GM19023 (cell line): ENCODE data around the gene ITGB7.

ENCODE experiments used
- ATAC-seq: cut with Tn5 transposase; IDR thresholded peaks from one replicate; pipeline ENCODE4 v1.9.1; 2021; ENCODE audit warnings: mild to moderate bottlenecking, moderate library complexity; ENCODE audit not compliant: unreplicated experiment

Gene ITGB7, protein sequence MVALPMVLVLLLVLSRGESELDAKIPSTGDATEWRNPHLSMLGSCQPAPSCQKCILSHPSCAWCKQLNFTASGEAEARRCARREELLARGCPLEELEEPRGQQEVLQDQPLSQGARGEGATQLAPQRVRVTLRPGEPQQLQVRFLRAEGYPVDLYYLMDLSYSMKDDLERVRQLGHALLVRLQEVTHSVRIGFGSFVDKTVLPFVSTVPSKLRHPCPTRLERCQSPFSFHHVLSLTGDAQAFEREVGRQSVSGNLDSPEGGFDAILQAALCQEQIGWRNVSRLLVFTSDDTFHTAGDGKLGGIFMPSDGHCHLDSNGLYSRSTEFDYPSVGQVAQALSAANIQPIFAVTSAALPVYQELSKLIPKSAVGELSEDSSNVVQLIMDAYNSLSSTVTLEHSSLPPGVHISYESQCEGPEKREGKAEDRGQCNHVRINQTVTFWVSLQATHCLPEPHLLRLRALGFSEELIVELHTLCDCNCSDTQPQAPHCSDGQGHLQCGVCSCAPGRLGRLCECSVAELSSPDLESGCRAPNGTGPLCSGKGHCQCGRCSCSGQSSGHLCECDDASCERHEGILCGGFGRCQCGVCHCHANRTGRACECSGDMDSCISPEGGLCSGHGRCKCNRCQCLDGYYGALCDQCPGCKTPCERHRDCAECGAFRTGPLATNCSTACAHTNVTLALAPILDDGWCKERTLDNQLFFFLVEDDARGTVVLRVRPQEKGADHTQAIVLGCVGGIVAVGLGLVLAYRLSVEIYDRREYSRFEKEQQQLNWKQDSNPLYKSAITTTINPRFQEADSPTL

DNA sequence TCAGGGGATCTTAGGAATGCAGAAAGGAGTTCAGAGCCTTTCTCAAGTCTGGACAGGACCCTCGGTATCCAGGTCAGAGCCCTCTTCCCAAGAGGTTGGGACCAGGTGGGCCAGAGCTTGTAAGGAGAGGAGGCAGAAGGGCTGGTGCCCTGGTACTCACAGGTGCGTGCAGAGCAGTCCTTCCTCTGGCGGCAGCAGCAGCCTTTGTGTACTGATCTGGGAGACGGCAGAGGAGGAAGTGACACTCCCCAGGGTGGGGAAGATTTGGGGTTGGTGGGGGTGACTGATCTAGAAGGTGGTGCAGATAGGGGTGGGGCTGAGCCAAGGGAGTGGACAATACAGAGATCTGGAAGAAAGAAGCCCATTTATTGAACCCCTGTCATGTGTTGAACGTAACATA, at the start of gene ITGB7:
ITGB7 (minus strand) TSS at position 210 of the 400 bp plus-strand sequence. CDS start 6,808 bp downstream, outside the sequence.
- no peak for ATAC-seq

DNA sequence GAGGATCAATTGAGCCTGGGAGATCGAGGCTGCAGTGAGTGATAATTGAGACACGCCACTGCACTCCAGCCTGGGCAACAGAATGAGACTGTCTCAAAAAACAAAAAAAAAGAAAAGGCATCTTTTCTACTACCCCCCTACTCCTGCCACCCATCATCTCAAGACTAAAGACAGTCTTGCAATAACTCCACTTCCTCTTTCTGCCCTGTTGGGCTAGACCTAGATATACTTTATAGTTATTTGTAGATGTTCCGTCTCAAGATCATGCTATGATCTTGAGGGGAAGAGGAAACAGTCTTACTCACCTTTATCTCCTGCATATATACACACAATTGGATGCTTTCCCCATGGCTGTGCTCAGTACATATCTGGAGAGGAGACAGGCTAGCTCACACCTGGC, 48.9 kb upstream of the ITGB7 start:
- ATAC-seq, result no peak

DNA sequence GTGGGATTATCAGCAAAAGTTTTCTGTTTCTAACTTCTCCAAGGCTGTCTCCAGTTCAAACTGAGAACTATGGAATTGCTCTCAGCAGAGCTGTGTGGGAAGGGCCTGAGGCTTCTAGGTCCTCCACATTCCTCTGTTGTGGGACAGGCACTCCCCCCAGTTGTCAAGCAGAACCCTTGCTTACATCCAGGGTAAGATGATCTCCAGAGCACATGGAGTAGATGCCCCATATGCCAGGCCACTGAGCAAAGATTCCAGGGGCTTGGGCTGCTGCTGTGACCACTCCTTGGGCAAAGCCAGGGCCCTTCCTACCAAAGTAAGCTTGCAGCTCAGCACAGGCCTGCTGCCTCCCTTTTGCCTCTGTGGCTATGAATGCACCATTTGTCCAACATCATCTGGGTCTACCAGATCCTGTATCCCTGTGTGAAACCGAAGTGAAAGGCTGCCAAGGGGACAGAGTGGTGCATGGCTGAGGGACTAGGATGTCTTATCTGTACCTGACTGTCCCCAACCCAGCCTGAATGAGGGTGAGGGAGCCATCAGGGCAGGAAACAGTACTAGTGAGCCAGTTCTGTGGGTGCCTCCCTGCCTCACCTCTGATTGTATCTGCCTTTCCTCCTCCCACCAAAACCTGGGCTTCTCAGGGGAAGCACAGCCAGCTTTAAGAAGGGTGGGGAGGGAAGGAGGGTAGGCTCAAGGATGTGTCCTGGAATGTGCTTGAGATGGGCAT, 47.9 kb upstream of the ITGB7 start:
- no peak for ATAC-seq

DNA sequence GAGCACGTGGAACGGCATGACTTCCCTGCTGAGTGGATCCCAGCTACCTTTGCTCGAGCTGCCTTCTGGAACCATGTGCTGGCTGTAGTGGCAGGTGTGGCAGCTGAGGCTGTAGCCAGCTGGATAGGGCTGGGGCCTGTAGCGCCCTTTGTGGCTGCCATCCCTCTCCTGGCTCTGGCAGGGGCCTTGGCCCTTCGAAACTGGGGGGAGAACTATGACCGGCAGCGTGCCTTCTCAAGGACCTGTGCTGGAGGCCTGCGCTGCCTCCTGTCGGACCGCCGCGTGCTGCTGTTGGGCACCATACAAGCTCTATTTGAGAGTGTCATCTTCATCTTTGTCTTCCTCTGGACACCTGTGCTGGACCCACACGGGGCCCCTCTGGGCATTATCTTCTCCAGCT, 46.2 kb upstream of the ITGB7 start:
- no peak for ATAC-seq

DNA sequence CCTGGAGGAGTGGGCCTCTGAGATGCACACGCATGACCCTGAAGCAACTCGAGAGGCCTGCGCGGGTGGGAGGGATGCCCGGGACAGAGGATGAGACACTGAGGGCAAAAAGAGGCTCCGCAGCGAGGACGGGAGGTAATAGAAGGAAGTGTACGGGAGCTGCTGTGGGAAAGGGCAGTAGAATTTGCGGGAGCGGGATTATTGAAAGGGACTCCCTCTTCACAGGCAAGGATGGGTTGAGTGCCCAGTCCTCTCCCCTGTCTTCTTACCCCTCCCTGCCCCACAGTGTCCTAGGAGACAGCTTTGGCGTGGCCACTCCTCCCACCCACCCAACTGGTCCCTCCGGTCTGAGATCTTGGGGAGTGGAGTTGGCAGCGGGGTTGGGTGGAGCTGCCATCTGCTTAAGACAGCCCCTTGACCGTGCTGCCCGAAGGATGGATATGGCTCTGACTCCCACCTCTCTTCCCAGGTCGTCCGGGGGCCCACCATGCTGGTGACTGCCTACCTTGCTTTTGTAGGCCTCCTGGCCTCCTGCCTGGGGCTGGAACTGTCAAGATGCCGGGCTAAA, 45.4 kb upstream of the ITGB7 start:
- no peak for ATAC-seq

DNA sequence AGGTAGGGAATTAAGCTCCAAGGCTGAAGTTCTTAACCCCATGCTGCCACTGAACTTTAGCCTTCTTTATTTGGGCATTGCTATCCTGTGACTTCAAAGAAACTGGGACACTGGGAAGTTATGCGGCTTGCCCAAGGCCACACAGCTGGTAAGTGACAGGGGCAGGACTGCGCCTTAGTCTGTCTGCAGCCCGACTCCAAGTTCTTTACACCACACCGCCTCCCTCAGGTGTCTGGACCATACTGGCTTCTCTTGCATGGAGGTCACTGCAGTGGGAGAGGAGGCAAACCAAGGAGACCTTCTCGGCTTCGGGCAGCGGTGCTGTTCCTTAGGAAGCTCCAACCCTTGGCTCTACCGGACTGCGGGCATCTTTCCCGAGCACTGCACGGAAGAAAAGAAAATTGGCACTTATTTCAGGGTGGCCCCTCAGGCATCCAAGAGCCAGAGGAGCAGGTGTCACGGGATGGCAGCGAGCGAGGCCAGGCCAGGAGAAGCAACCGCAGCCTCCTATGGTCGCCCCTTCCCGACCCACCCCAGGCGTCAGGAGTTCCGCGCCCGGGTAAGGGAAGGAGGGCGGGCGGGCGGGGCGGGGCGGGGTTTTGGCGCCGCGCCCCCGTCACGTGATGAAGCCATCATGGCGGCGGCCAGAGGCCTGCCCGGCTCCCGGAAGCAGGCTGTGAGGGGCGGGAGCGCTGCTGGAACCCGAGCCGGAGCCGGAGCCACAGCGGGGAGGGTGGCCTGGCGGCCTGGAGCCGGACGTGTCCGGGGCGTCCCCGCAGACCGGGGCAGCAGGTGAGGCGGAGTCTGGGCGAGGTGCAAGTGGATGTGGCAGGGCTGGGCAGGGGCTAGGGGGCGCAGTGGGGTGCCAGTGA, 44.7 kb upstream of the ITGB7 start:
- peak; percentile 78 for ATAC-seq

DNA sequence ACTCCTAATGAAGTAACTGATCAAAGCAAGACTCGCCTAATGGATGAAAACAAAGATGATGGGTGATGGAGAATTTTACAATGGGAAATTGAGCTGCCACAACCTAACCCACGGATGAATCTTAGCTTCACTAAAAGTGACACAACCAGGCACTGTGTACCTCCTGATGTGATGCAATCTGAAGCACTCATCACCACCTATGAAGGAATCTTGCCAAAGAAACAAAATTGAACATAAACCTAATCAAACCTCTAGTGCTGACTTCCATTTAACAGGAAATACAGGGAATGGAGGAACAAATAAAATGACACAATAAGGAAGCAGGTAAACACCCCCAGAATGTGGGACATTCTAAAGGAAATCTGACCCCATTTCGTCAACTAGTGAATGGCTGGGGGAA, 38.2 kb upstream of the ITGB7 start:
- no peak for ATAC-seq

DNA sequence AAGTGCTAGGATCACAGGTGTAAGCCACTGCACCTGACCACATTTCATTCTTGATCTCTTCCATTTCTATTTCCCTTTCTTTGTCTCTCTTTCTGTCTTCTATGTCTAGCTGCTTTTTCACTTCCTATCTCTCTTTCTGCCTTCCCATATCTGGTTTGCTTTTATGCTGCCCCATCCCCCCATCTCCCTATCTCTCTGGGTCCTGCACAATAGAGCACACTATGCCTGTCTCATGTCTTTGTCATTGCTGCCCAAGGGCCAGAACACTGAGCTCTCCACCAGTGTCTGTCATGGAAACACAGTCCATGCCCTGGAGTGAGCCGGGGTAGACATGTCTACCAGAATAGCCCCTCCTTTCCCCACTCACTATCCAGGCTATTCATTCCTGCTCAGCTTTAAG, 37.3 kb upstream of the ITGB7 start:
- ATAC-seq, result no peak

DNA sequence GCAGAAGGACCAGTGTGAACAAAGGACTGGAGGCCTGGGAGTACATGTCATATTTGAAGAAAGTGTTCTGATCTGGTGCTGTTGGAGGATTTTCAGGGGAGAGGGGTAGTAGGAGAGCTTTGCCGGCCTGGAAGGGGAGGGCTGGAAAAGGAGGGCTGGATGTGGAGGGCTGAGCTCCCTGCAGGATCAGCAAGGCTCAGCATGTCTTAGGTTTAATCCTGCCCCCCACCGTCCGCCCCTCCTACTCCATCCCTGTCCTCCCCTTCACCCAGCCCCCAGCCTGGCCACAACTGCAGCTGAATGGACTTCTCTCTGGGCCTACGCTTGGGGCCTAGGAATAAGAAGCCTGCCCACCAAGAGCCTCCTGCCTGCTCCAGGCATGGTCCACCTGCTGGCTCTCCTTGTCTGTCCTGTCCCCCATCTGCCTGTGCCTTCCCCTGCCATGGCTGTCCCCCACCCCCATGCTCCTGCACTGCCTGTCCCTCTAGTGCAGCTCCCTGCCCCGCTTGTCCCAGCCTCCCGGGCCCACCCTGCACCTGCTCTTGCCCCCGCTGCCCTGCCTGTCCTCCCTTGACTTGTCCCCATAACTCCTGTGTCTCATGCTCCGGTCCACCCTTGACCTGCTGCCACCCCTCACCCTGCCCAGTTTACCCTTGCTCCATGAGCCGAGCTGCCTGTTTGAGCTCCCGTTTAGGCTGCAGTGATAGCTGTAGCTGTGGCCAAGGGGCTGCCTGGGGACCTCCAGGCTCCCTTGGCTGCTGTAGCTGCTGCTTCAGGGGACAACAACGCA, 34.8 kb upstream of the ITGB7 start:
- ATAC-seq, result no peak

DNA sequence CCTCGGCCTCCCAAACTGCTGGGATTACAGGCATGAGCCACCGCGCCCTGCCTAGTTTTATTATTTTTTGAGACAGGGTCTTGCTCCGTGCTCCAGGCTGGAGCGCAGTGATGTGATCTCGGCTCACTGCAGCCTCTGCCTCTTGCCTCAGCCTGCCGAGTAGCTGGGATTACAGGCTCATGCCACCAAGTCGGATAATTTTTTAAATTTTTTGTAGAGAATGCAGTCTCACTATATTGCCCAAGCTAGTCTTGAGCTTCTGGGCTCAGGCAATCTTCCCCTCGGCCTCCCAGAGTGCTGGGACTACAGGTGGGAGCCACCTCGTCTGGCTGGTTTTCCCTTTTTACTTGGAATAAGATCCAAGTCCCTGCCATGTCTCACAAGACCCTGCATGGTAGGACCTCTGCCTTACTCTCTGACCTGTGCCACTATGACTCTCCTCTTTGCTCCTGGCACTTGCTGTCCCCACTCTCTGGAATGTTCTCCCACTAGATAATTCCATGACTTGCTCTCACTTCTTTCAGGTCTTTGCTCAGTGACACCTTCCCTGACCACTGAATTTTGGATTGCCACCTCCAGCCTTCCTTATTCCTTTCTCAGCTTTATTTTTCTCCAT, 32.7 kb upstream of the ITGB7 start:
- ATAC-seq, result no peak

DNA sequence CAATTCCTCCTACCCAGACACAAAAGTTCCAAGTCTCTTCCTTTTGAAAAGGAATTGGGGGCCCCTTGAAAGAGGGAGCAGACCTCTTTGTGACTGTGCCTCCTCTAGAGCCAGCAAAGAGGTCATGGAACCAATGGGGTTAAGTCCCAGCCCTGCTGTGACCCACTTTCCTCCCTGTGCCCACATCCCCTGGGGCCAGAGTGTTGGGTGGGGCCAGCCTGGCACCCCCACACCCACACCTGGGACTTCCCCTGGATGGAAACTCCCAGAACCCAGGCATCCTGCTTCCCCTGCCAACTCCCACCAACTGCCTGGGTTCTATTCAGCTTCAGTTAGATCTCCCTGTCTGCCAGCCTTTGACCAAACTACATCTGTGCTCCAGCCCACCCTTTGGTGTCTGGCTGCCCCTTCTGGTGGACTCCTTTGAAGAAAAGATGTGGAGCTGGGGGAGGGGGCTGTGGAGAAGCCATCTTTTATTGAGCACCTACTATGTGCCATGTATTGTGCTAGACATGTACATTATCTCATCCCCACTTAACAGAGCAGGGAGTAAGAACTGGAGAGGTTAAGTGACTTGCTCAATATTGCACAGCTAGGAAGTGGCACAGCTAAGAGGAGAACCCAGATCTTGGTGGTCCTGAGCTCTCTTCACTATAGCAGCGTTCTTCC, 29.5 kb upstream of the ITGB7 start:
- no peak for ATAC-seq

DNA sequence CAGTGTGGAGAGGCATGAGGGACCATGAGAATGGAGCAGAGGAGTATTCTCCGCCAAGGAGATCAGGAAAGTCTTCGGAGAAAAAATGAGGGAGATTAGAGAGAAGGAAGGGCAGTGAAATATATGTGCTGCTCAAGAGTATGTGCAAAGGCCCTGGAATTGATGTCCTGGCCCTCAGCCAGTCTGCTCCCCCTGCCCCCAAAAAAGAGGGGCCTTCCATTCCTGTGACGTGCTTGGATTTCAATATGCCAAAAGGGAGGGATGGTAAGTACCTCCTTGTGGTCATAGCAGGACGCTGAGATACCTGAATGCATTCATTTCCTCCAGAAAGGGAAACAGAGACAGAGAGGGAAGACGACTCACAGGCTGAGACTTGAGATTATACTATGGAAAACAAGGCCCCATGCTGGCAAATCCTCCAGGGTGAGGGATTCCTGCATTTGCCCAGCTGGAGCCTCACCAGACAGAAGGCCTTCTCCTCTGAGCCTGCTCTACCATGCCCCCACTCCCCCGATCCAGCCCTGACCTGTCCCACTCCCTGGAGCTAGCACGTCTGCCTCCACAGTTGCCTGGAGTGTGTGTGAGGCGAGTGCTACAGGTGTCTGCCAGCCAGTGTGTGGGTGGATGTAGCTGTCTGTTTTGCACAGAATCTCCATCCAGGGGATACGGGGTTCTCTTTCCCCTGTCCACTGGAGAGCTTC, 28.8 kb upstream of the ITGB7 start:
- no peak for ATAC-seq

DNA sequence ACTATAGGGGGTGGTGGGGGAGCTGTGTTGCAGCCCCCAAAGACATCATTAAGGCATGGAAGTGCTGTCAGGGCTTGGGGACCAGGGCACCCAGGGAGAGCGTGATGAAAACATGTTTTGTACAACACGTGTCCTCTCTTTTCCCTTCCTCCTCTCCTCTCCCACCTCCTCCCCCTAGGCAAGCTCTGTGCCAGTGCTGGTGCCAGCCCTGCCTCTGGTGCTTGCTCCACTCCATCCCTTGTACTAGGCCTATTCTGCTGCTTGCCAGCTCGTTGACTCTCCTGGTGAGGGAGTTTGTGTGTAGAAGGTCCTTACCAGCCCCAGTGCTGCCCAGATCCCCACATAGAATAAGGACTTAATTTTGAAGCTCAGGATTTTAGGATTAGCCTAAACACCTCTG, 28.1 kb upstream of the ITGB7 start:
- ATAC-seq, result no peak

DNA sequence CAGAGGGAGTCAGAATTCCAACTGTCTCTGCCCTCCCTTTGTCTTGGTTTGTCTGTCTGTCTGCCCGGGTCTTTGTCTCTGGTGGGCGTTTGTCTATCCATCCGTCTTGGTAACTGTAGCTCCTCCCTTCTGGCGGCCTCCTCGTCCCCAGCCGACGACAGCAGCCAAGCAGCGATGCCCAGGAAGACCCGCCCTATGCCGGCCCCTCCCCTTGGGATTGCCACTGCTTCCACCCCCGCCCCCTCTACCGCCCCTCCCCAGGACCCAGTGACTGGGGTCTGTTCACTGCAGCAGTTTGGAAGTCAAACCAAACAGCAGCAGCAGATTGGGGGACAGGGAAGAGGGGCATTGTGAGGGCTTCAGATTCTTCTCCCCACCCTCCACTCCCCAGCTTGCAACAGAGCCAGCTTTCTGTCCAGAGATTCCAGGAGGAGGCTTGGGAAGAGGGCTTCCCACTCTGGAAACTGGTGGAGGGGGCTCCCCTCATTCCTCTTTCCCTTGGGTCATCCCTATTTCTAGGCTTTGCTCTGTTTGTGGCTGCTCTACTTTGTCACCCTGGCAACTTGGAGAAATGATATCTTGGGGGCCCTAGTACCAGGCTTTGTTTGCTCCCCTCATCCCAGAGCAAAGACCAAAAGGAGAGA, 27.3 kb upstream of the ITGB7 start:
- ATAC-seq, result no peak

DNA sequence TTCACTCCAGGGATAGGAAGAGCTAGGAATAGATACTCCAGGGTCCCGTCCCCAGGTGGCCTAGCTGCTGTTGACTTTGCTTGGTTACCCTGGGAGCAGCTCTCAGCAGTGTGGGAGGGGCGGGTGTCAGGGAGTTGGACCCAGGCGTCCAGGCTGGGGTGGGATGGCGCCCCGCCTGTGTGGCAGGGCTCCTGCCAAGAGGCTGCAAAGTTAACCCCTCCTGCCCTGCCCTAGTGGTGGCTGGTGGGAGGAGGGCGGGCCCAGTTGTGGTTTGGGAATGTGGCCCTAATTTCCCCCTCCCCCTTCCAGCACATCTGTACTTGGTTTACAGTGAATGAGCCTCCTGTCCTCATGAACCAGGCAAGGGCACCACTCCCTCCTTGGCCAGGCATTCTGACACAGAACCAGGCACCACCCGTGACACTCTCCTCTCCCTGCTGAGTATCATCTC, 26.6 kb upstream of the ITGB7 start:
- ATAC-seq, result no peak

DNA sequence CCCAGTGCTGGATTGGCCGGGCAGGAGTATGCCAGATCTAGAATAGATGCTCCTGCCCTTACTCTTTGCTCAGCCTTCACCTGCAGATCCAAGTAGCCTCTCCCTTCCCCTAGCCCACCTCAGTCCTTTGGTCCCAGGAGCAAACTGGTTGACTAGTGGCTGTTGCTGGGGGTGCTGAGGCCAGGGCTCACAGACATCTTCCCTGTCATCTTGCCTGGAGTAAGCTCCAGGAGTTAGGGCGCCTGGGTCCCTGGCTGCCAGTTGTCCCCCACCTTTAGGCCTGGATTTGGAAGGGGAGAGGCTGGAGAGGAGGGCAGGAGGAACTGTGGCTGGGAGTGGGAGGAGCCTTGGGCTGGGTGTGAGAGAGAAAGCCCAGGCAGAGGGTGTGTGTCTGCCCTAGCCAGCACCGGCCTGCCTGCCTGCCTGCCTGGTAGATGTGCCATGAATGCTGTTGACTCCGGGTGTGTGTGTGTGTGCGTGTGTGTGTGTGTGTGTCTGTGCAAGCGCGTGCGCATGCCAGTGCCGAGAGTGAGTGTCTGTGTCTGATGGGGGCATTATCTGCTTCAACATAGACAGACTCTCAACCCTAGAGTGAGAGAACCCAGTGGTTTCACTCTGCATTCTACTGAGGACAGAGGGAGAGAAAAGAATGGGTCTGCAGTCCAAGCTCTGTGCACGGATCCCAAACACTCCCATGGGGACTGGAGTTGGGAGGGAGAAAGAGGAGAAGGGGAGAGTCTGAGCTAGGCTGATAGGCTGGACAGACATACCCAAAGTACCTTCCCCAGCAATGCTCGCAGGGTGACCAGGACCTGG, 25.8 kb upstream of the ITGB7 start:
- ATAC-seq, result no peak
